CD4-positive, alpha-beta T cell (primary cell): ENCODE data around the gene MCRIP2. TPM values are rescaled to one million over a fixed set of nuclear protein-coding genes. Genes with fewer than 3 reads are reported as not detected.

ENCODE experiments used
- ATAC-seq: fragments of 200-7000 bp; cut with Tn5 transposase; one replicate; pipeline ENCODE4 v1.10.0; 2022; ENCODE audit warnings: mild to moderate bottlenecking; ENCODE audit not compliant: poor library complexity
- CTCF ChIA-PET: fragments of 350-600 bp; sonication (Branson Sonifier 250); formaldehyde crosslinking; loops from one replicate; lab custom pipeline; 2021; ENCODE audit warnings: antibody characterized with exemption, inconsistent platforms; lab: Charles Lee
- POLR2A ChIA-PET: fragments of 350-600 bp; sonication (Branson Sonifier 250); formaldehyde crosslinking; loops from one replicate; lab custom pipeline; 2021; ENCODE audit warnings: antibody characterized with exemption, inconsistent platforms; lab: Charles Lee
- DNase-seq, 14 experiments: peaks; one replicate each; pipeline ENCODE4 v3.0.0-alpha.2; 2013 to 2020; ENCODE audit warnings: mixed read lengths in 2 of 14
- H3K27ac ChIP-seq, 2 donors: one replicate each; pipeline versions ENCODE4 v1.5.1 to v1.7.0; 2013; ENCODE audit warnings: low read length in 2 of 2, low read depth in 1 of 2, mild to moderate bottlenecking in 1 of 2
- H3K27me3 ChIP-seq, 2 experiments: 1 replicate in 1 of 2; 2 replicates in 1 of 2; pipeline versions ENCODE4 v1.6.1 to v1.7.0; 2013; ENCODE audit warnings: low read length in 2 of 2, control low read depth in 1 of 2, mild to moderate bottlenecking in 1 of 2, moderate library complexity in 1 of 2; ENCODE audit not compliant: insufficient read depth in 2 of 2, control insufficient read depth in 1 of 2
- H3K36me3 ChIP-seq: one replicate; pipeline ENCODE4 v1.6.1; 2013; ENCODE audit warnings: low read length, control low read depth; ENCODE audit not compliant: insufficient read depth
- H3K4me1 ChIP-seq: one replicate; pipeline ENCODE4 v1.6.1; 2013; ENCODE audit warnings: low read length, control low read depth; ENCODE audit not compliant: insufficient read depth
- H3K4me3 ChIP-seq: one replicate; pipeline ENCODE4 v1.5.1; 2013; ENCODE audit warnings: mild to moderate bottlenecking, low read length, moderate library complexity
- H3K9me3 ChIP-seq, 2 experiments: 1 replicate in 1 of 2; 2 replicates in 1 of 2; pipeline versions ENCODE4 v1.6.1 to v1.7.0; 2013; ENCODE audit warnings: low read length in 2 of 2, mild to moderate bottlenecking in 2 of 2, control low read depth in 1 of 2, moderate library complexity in 1 of 2; ENCODE audit not compliant: control insufficient read depth in 1 of 2, insufficient read depth in 1 of 2
- H3K27ac Mint-ChIP-seq: one replicate; pipeline ENCODE4 v1.8.0; 2020; ENCODE audit warnings: mixed read lengths
- H3K27me3 Mint-ChIP-seq: one replicate; pipeline ENCODE4 v1.8.0; 2021; ENCODE audit warnings: mixed read lengths
- H3K36me3 Mint-ChIP-seq: one replicate; pipeline ENCODE4 v1.8.0; 2021; ENCODE audit warnings: low read depth, mixed read lengths
- H3K4me1 Mint-ChIP-seq: one replicate; pipeline ENCODE4 v1.8.0; 2021; ENCODE audit warnings: low read depth, mixed read lengths
- H3K4me3 Mint-ChIP-seq: one replicate; pipeline ENCODE4 v1.8.0; 2020; ENCODE audit warnings: mild to moderate bottlenecking, mixed read lengths
- H3K9me3 Mint-ChIP-seq: one replicate; pipeline ENCODE4 v1.8.0; 2020; ENCODE audit warnings: mixed read lengths
- CTCF ChIP-seq: fragments of 200-600 bp; IDR thresholded peaks from one replicate; pipeline ENCODE4 v1.8.0; 2022; ENCODE audit warnings: antibody characterized with exemption, mild to moderate bottlenecking
- intact Hi-C, 2 experiments: fragments of 100-400 bp; cut with DNase I in 1 of 2; cut with micrococcal nuclease in 1 of 2; formaldehyde crosslinking; loops; one replicate each; pipeline versions ENCODE4 v1.15.1 to v1.9.0; 2023 to 2025; cut with DNase I, micrococcal nuclease
- total RNA-seq, 174 experiments: library from RNA in 2 of 174; stranded (reverse) in 2 of 174; gene quantifications; one replicate each; pipeline ENCODE4 v1.2.3 and lab custom pipeline; 2021 to 2026

The MCRIP2 gene
- total RNA-seq, 2 experiments from 2014 or later, result 11.4 to 14.6 TPM

GRCh38 chr16:647173-647902 lies 5.7 kb downstream of the MCRIP2 start:
- no peaks in the 10 kb centered on the region for H3K27me3 Mint-ChIP-seq
- CTCF ChIA-PET, result interaction anchor here (1.2 to 1.3 kb wide), 2 partner anchors 11 to 29 kb away, joined by 3 to 6 read pairs; partner anchors contain the start of gene METTL26
- intact Hi-C loops, result no loop called here
- H3K4me3 Mint-ChIP-seq, result no peak overlapping the region
- no peaks in the 10 kb centered on the region for H3K9me3 ChIP-seq
- no peak overlapping the region for H3K27ac ChIP-seq
- ATAC-seq (no peak), DNase-seq (no peak)
- no peaks in the 10 kb centered on the region for H3K9me3 Mint-ChIP-seq
- no peaks in the 10 kb centered on the region for H3K4me1 Mint-ChIP-seq
- no peak overlapping the region for H3K27ac Mint-ChIP-seq
- no peaks in the 10 kb centered on the region for H3K36me3 ChIP-seq
- H3K4me1 ChIP-seq, result peaks cover 38% of the 10 kb centered on the region
- H3K36me3 Mint-ChIP-seq, result no peaks in the 10 kb centered on the region
- no peak for TF ChIP-seq CTCF
- H3K4me3 ChIP-seq, result no peak overlapping the region
- H3K27me3 ChIP-seq, result no peaks in the 10 kb centered on the region
- POLR2A ChIA-PET, result interaction anchor here (1.1 to 2.0 kb wide), 4 partner anchors 11 to 48 kb away, joined by 4 to 8 read pairs (median 6); partner anchors contain the start of genes METTL26, RHBDL1 and RHOT2

- intact Hi-C loops, result no loop called here
- ChIA-PET CTCF (interaction anchor here (1.0 to 1.3 kb wide), 3 partner anchors 12 to 69 kb away, joined by 3 to 6 read pairs (median 3); partner anchors contain the start of gene METTL26), POLR2A (interaction anchor here (1.1 to 2.0 kb wide), 4 partner anchors 12 to 47 kb away, joined by 4 to 8 read pairs (median 6); partner anchors contain the start of genes METTL26, RHBDL1 and RHOT2)
- Histone ChIP-seq H3K9me3 (no peaks in the 10 kb centered on the region), H3K27ac (peak overlapping the region; percentile 79 to 80), H3K4me3 (peak overlapping the region; percentile 64), H3K4me1 (peaks cover 30% of the 10 kb centered on the region), H3K36me3 (no peaks in the 10 kb centered on the region), H3K27me3 (no peaks in the 10 kb centered on the region)
- Mint-ChIP-seq H3K4me3 (peak overlapping the region; percentile 81), H3K27ac (peak overlapping the region; percentile 66), H3K36me3 (no peaks in the 10 kb centered on the region), H3K4me1 (no peaks in the 10 kb centered on the region), H3K27me3 (no peaks in the 10 kb centered on the region), H3K9me3 (no peaks in the 10 kb centered on the region)
- no peak for ATAC-seq
- peak in 5 of 14 experiments; percentile 24 to 66 (median 32) for DNase-seq
- TF ChIP-seq CTCF, result peak; percentile 17
Observed at GRCh38 chr16:648071-648780, 6.6 kb downstream of the MCRIP2 start.

- no peaks in the 10 kb centered on the region for H3K27me3 ChIP-seq
- H3K27ac ChIP-seq, result peak within 1 kb of the TSS; percentile 79 to 80
- H3K4me1 ChIP-seq, result peaks cover 29% of the 10 kb centered on the region
- peak within 1 kb of the TSS; percentile 64 for H3K4me3 ChIP-seq
- H3K27me3 Mint-ChIP-seq, result no peaks in the 10 kb centered on the region
- no peaks in the 10 kb centered on the region for H3K9me3 ChIP-seq
- no peaks in the 10 kb centered on the region for H3K36me3 Mint-ChIP-seq
- POLR2A ChIA-PET, result interaction anchor here (1.0 to 2.0 kb wide), 7 partner anchors 10 to 47 kb away, joined by 4 to 15 read pairs (median 5); partner anchors contain the start of genes METTL26, RHBDL1, STUB1 and WDR24
- H3K9me3 Mint-ChIP-seq, result no peaks in the 10 kb centered on the region
- CTCF ChIA-PET, result interaction anchor here (1.0 to 1.3 kb wide), 4 partner anchors 13 to 70 kb away, joined by 3 to 6 read pairs (median 4); partner anchors contain the start of gene METTL26
- H3K36me3 ChIP-seq, result no peaks in the 10 kb centered on the region
- no peak for TF ChIP-seq CTCF
- H3K4me1 Mint-ChIP-seq, result no peaks in the 10 kb centered on the region
- ATAC-seq (peak; percentile 97), DNase-seq (peak; percentile 83 to 96 (median 90))
- H3K27ac Mint-ChIP-seq, result peak within 1 kb of the TSS; percentile 66
- intact Hi-C loops, result no loop called here
- H3K4me3 Mint-ChIP-seq, result peak within 1 kb of the TSS; percentile 82
Observed at GRCh38 chr16:648781-649589, 7.4 kb downstream of the MCRIP2 start, which contains the start of gene WDR90. Gene WDR90 (plus strand): TSS chr16:649365. CDS start chr16:649417, 52 bp downstream.
